ENCODE measurements around the gene C11orf97.
"Not testable (repeated sequence)": the region's sequence is repeated elsewhere in the genome, so short reads cannot be mapped to it uniquely, and the experiment has no call there.

C11orf97 gene, protein sequence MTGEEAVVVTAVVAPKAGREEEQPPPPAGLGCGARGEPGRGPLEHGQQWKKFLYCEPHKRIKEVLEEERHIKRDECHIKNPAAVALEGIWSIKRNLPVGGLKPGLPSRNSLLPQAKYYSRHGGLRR

DNA sequence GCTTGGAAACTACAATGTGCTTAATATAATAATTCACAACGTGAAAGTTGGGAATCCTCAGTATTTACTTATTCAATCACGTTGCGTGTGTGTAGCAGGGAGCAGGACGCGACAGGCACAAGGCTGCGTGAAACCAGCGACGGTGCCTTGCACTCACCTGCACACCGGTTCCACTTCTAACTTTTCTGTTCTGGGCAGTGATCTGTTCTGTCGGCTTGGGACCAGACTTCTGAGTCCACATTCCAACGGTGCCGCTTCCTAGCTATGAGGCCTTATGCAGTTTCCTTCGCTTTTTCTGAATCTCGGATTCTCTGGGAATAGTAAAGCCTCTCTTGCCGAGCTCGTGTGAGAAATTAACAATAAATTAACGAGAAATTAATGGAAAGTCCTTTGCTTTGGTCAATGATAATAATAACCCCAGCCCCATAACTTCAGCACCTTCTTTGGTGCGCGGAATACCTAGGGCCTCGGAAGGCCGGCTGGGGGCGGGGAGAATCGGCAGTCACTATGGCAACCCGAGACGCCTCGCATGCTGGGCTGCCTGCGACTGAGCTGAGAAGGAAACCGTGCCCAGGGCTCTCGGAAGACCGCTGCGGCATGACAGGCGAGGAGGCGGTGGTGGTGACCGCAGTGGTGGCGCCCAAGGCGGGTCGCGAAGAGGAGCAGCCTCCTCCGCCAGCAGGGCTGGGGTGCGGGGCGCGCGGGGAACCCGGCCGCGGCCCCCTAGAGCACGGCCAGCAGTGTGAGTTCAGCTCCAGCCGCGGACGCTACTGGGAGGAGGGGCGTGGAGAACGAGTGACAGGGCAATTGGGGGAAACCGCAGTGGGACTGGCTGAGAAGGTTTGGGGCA is at the start of gene C11orf97:
TSS of gene C11orf97 (plus strand) at position 530 of the 850 bp plus-strand sequence. CDS start at position 598, 68 bp downstream.
- DNase-seq (ENCODE audit: low read depth), result no peak

DNA sequence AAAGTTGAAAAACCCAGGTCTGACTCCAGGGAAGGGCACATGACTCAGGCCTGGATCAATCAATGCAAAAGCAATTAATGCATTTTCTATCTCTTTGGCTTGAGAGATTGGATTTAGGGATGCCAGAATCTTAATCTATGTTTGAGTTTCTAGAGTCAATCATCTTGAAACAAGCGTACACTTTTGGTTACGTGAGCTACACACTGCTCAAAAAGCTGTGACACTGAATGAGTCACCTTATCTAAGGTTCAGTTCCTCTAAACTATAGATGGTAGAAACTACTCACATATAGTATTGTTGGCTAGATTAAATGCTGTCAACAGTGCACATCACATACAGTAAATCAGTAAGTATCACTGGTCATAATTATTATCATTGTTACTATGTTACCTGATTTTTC is 42.8 kb upstream of the C11orf97 start:
- no peak for DNase-seq (ENCODE audit: low read depth)

DNA sequence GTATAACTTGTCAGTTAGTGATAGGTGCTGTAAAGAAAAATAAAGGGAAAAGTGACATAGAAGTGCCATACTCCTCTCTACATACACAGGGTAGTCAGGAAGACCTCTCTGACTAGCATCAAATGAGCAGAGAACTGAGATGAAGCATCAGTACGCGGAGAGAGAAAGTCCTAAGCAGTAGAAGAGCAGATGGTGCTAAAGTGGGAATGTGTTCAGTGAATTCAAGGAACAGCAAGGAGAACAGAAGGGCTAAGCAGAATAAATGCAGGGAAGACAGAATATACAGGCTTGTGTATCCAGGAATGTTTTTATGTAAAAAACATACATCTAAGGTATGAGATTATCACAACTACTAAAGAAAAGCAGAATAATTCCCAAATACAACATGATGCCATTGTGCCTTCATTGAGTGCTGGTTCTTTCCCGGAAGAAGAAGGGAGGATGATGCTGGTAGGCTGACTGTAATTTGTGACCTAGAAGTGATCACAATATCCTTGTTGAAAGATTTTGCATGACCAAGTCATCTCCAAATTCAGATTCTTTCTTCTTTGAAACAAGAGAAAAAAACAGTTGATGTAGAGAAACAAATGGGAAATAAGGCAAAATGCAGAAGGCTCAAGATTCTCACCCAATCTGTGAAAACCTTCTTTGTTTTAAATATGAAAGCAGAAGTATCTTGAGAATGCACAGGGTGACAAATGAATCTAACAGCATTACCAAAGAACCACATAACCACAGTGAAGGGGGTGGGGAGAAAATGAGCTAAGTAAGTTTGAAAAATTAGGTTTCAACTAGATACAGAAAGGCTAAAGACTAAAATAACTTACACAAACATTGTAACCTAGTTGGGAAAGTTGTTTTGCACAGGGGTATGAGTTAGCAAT is 39.1 kb upstream of the C11orf97 start:
- DNase-seq (ENCODE audit: low read depth), result no peak

DNA sequence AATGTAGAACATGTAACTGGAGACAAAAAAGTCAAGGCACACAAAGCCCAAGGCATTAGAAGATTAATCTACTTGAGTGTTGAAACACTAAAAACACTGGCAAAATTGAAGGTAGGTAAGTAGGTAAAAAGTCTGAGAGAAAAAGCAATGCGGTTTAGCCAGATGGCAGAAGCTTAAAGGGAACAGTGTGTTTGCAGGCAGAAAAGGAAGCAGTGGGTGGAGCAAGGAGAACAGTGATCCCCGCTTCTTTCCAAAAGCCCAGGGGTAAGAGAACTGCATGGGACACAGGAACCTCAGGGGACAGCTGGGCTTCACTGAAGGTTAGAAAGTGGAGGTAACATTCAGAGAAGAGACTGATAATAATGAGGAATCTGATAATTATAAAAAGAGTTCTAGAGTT is 34.6 kb upstream of the C11orf97 start:
- no peak for DNase-seq (ENCODE audit: low read depth)

DNA sequence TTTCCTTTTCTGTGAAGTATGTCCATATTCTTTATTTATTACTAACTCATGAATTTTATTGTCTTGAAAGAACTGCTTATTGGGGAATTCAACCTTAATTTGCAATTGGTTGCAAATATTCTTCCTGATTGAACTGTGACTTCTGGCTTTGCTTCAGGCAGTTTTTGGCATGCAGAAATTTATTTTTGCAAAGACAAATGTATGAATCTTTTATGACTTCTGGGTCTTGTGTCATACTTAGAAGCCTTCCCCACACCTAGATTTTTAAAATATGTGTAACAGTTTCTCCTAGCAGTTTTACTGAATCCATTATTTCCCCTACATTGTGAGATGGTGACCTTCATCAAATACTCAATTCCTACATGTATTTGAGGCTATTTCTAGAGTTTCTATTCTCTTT is 30.9 kb upstream of the C11orf97 start:
- DNase-seq (ENCODE audit: low read depth), result no peak

DNA sequence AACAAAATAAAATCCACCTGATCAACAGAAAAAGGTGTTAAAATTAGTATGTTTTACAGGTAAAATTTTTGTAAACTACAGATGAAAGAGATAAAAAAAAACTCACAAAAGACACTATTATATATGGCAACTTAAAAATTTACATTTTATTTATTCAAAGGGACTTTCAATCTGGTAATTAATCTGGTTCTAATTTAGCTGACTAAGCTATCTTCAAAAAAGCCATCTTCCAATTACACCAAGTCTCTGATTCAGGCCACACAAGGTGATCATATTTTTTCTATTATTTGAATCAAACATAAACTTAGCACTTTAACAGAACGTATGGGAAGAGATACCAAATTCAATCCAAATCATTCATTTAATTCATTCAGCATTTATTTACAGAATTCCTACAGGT is 26.2 kb upstream of the C11orf97 start:
- no peak for DNase-seq (ENCODE audit: low read depth)

DNA sequence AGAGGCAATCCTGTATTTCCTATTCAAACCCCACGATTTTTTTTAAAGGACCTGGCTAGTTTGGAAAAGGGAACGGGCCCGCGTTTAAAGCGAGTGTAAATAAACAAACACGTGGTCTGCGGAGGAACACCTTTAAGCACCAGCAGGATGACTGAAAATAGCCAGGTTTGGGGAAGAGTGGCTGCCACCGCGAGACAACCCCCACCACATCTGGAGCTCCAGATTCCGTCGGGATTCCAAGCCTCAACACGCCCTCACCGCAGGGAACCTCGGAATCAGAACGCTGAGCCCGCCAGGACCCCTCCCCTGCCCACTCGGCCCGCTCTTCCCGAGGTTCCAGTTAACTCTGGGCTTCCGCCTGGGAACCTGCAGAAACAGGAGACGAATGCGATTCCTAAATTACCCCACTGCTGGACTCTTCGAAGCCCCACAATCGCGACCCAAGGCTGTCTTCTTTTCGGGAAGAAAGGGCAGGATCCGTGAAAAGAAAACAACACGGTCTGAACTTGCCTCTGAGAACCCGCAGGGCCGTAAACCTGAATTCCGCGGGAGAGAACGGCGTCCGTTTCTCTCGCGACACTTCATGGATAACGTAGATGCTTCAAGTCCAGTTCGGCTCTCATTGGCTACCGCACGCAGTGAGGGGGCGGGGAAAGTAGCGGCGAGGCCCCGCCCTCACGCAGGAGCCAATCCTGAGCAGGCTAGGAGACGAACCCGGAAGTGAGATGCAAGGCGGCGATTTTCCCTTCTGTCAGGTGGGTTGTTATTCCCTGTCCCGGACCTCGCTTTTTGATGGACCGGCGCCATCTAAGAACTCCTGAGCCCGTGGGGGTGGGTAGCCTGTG is 18.8 kb upstream of the C11orf97 start, which contains the start of the genes ANKRD49 and MRE11:
TSS of gene ANKRD49 (plus strand) at position 704 of the 845 bp plus-strand sequence. CDS start 2,710 bp downstream, outside the sequence.
TSS of gene MRE11 (minus strand) at position 564 of the 845 bp plus-strand sequence. CDS start 1,043 bp downstream, outside the sequence.
- peak; percentile 94 for DNase-seq (ENCODE audit: low read depth)

DNA sequence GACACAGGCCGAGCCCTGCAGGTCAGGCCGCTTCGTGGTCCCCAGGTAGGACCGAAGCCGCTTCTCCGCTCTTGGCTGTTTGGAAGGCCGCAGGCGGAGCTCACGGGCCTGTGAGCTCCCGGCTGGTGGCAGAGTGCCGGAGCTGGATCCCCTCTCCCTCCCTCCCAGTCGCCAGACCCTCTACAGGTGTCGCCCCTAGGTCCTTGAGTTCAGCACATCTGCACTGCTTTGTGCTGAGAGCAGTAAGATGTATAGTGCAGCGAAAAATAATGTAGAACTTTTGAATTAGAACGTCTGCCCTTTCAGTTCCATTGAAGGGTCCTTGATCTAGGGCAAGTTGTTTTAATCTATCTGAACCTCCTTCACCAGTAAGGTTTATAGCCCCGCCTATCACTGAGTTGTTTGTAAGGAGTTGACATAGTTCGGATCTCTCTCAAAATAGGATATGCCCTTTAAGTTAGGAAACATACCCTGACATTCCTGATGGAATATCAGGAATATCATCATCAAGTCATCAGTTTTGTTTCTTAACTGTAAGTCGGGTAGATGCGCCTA is 18.1 kb upstream of the C11orf97 start:
- DNase-seq (ENCODE audit: low read depth), result no peak

DNA sequence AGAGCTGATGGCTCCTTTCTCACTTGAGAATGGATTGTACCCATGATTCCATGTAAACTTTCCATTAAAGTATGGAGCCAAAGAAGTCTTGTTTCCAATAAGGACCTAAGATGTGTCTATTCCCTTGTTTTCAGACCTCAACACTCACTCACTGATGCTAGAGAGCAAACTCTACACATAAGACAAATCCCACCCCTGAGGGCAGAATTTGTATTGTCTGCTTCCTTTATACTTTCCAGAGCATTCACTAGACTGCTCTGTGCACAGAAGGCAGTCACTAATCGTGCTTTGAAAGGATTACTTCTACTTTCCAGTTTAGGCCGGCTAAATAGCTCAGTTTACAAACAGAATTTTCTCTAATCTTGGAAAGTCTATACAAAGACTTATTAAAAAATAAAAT is 12.1 kb upstream of the C11orf97 start:
- no peak for DNase-seq (ENCODE audit: low read depth)

DNA sequence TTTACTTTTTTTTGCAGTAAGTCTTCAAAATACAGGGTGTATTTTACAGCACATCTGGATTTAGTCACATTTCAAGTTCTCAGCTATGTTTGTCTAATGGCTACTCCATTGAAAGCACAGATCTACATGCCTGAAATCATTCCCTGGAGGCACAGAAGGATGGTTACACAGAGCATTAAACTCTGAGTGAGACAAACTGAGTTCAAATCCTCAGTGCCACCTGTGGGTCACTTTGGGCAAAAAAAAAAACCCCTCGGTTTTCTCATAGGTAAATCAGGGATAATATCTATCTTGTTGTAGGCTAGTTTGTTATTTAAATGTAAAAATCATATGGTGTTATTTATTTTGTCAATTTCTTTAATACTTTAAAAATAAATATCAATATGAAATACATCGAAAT is 10.7 kb upstream of the C11orf97 start:
- DNase-seq (ENCODE audit: low read depth), result no peak

DNA sequence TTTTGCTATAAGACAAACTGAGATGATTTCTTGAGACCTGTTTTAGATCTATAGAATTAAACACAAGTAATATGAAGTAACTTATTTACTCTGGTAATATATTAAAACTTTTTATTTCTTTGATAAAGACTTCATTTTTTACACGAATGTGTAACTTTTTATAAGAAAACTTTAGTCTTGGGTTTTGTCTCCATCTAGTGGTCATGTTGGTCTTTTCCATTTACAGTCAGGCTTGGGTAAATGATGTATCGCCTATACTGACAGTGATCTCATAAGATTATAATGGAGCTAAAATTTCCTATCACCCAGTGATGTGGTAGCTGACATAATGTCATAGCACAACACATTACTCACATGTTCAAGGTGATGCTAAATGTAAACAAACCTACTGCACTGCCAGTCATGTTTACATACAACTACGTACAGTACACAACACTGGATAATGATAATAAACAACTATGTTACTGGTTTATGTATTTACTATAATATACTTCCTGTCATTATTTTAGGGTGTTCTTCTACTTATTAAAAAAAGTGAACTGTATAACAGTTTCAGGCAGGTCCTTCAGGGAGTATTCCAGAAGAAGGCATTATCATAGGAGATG is 7.5 kb upstream of the C11orf97 start:
- peak; percentile 41 for DNase-seq (ENCODE audit: low read depth)

DNA sequence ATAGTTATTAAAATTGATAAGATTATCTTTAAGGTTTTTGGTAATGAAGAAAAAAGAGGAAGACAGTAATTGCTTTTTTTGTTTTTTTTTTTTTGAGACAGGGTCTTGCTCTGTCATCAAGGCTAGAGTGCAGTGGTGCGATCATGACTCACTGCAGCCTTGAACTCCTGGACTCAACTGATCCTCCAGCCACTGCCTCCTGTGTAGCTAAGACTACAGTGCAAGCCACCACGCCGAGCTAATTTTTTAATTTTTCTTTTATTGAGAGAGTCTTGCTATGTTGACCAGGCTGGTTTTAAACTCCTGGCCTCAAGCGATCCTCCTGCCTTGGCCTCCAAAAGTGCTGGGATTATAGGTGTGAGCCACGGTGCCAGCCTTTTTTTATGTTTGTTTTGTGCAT is 5.7 kb upstream of the C11orf97 start:
- DNase-seq (ENCODE audit: low read depth), result not testable (repeated sequence)

DNA sequence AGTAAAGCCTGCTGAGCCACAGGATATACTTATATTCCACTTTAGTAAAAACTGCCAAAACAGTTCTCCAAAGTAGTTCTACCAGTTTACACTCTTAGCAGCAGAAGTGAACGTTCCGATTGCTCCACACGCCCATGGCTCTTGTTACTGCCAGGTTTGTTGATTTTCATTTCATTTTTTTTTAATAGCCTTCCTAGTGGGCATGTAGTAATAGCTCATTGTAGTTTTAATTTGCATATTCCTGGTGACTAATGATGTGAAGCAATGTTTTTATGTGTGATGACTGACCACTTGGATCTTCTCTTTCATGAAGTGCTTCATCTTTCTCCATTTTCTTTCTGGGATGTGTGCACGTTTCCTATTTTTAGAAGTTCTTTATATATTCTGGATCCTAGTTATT is 4.8 kb upstream of the C11orf97 start:
- no peak for DNase-seq (ENCODE audit: low read depth)

DNA sequence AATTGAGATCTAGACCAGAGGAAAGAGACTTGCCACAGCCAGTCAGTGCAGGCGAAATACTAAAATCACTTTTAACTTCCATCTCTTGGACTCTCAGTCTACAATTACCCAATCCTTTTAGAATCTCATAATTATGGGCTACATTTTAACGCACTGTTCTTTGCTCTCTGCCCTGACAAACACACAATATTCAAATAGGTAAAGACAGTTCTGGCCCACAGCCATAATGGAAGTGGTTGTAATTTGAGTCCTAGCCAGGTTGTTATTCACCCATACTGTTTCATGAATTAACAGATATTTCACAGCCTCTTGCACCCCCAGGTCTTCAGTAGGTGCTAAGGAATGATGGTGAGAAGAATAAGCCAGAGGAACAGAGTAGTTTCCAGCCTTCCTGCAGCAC is 830 bp downstream of the C11orf97 start:
- no peak for DNase-seq (ENCODE audit: low read depth)

DNA sequence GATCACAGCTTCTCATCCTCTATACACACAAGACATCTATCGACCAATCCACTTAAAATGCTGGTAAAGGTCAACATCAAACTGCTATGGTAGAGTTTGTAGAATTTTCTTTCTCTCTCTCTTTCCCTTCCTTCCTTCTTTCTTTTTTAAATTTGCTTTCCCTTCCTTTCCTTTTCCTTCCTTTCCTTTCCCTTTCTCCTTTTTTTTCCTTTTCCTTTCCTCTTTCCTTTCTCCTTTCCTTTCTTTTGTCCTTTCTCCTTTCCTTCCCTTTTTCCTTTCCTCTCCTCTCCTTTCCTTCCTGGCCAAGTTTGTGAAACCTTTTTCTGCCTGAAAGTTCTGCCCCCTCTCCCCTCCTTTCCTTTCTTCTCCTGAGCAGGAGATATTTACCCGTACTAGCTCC is 3.1 kb downstream of the C11orf97 start:
- no peak for DNase-seq (ENCODE audit: low read depth)

DNA sequence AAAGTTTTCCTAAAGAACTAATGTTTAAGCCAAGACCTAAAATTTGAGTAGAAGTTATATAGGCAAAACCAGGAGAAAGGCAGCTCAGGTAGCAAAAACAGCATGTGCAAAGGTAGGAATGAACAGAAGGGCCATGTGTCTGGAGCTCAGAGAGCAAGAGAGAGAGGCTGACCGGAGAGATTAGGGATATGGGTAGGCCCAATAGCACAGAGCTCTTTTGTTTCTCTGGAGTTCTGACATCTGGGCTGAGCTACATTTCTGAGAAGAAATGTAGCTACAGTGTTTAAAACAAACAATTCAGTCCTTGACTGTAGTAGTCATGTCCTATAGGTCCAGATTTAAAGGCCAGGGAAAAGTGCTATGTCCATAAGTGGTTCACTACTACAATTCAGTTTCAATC is 4.5 kb downstream of the C11orf97 start:
- no peak for DNase-seq (ENCODE audit: low read depth)

DNA sequence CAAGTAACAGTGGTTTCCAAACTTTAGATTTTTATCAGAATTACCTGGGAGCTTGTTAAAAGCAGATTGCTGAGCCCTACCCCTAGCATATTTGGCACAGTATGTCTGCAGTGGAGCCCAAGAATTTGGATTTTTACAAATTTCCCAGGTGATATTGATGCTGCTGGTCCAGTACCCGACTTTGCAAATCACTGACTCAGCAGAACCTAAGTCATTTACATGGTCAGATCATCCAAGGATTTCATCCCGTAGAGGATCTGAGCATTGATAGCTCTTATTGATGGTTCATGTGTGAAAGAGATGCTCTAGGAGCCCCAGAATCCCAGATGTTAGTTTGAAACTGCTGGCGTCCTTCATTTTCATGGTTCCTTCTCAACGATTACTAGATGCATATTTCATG is 6.0 kb downstream of the C11orf97 start:
- DNase-seq (ENCODE audit: low read depth), result no peak

DNA sequence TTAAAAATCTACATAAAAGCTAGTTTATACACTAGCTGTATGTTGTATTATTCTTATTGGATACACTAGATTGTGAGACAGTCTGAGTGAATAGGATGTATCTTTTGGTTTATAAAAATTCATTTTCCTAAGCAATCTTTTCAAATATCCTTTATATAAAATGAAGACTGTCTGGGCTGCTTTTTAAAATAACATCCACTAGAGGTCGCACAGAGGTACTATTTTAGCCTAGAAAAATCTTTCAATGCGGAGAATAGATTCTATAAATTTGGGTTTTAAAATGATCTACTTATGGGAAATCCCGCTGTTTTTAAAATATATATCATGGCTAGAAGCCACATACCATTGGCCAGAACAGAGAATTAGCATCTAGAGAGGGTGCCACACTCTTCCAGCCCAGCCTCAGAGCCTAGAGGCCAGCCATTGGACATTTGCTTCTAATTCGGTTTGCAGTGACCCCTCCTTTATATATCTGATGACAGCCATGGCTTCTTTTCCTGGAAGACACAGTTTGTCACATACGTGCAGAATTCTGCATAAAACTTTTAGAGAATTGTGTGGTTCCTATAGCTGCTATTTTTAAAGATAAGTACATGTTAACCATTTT is 7.3 kb downstream of the C11orf97 start:
- no peak for DNase-seq (ENCODE audit: low read depth)

DNA sequence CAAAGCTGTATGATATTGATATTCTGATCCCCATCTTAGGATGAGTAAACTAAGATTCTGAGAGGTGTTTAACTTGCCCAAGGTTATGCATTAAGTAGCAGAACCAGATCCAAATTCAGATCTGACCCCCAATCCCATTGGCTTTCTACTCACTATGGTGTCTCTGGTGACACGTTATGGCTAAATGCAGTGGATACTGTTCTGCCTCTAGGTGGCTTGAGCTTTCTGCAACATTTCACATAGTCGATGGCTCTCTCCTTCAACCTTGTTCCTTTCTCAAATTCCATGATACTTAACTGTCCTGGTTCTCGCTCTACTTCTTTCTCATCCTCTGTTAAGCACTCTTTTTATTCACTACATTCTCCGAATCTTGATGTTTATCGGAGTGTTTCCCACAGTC is 9.4 kb downstream of the C11orf97 start:
- DNase-seq (ENCODE audit: low read depth), result no peak

DNA sequence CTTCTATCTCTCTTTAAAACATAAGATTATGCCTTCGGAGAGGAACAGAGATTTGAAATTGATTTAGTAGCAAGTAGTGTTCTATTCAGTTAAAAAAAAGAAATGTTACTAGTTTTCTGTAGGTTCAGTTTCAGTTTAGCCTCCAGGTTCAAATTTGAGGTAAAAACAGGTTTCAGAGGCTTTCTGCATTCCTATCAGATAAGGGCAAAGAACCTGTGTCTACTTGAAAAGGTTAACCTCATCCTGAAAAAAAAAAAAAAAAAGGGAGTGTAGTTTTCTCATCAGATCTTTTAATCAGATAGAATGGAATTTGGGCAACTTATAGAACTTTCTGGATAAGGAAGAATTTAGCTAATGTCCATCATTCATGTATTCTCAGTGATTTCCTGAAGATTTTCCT is 12.1 kb downstream of the C11orf97 start:
- DNase-seq (ENCODE audit: low read depth), result no peak
